Measurements from ENCODE around the gene FAF1.

DNA sequence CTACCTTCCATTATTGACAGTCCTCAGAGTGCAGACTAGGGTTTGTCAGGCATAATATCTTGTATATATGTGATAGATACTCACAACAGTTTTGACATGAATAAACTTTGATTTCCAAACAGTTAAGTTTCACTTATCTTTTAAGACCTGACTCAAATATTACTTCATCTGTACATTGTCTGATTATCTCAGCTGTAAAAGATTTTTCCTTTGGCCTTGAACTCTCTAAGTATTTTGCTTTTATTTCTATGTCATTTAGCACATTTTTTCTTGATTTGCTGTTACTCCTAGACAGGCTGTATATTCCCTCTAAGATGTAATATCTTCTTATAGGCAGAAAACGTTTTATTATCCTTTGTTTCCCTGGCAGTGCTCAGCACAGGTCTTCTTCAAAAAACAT lies 471.2 kb downstream of the FAF1 start:
- TF ChIP-seq, protein P1, sequence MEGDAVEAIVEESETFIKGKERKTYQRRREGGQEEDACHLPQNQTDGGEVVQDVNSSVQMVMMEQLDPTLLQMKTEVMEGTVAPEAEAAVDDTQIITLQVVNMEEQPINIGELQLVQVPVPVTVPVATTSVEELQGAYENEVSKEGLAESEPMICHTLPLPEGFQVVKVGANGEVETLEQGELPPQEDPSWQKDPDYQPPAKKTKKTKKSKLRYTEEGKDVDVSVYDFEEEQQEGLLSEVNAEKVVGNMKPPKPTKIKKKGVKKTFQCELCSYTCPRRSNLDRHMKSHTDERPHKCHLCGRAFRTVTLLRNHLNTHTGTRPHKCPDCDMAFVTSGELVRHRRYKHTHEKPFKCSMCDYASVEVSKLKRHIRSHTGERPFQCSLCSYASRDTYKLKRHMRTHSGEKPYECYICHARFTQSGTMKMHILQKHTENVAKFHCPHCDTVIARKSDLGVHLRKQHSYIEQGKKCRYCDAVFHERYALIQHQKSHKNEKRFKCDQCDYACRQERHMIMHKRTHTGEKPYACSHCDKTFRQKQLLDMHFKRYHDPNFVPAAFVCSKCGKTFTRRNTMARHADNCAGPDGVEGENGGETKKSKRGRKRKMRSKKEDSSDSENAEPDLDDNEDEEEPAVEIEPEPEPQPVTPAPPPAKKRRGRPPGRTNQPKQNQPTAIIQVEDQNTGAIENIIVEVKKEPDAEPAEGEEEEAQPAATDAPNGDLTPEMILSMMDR (conservative IDR thresholded peaks at IDR 0.05 in 1 of 2, IDR thresholded peaks at IDR 0.05 in 1 of 2; ENCODE audit: low read depth in 1 of 2, low read length in 2 of 2) = no peak
- no peak for TF ChIP-seq EZH2 (IDR thresholded peaks at IDR 0.05; ENCODE audit: low read length, missing control alignments)
